Stimulated activated CD4-positive, alpha-beta T cell treated with anti-CD3 and anti-CD28 coated beads, Interleukin-4, amount 100 ng/mL, for 24 hours (primary cell): Measurements from ENCODE around the gene SOX13.
"Not testable (repeated sequence)": the region's sequence is repeated elsewhere in the genome, so short reads cannot be mapped to it uniquely, and the experiment has no call there.

ENCODE experiments used
- DNase-seq: peaks from one replicate; pipeline ENCODE4 v3.0.0-alpha.2; 2020

SOX13 gene

GRCh38 chr1:204072931-204073836, at the start of gene SOX13:
Gene SOX13 (plus strand): TSS chr1:204073115. CDS start chr1:204112916, 39,801 bp downstream.
- no peak for DNase-seq

GRCh38 chr1:204025917-204026707, 46.8 kb upstream of the SOX13 start:
- no peak for DNase-seq

- DNase-seq = no peak
Measured at GRCh38 chr1:204027446-204027845, 45.5 kb upstream of the SOX13 start.

- DNase-seq = no peak
Measured at GRCh38 chr1:204029016-204029415, 43.9 kb upstream of the SOX13 start.

- no peak for DNase-seq
Measured at GRCh38 chr1:204031098-204031710, 41.7 kb upstream of the SOX13 start.

GRCh38 chr1:204032642-204033235, 40.2 kb upstream of the SOX13 start:
- DNase-seq = no peak

- no peak for DNase-seq
Measured at GRCh38 chr1:204033306-204033705, 39.6 kb upstream of the SOX13 start.

GRCh38 chr1:204036882-204037655, 35.8 kb upstream of the SOX13 start:
- DNase-seq = no peak

- DNase-seq = no peak
Measured at GRCh38 chr1:204041232-204041767, 31.6 kb upstream of the SOX13 start.

- DNase-seq = no peak
Measured at GRCh38 chr1:204041803-204042505, 31.0 kb upstream of the SOX13 start.

- DNase-seq = no peak
Measured at GRCh38 chr1:204042516-204042915, 30.4 kb upstream of the SOX13 start.

- DNase-seq = no peak
Measured at GRCh38 chr1:204043680-204044079, 29.2 kb upstream of the SOX13 start.

GRCh38 chr1:204044448-204044847, 28.5 kb upstream of the SOX13 start:
- no peak for DNase-seq

GRCh38 chr1:204045430-204045829, 27.5 kb upstream of the SOX13 start:
- DNase-seq = no peak

- no peak for DNase-seq
Measured at GRCh38 chr1:204046346-204046745, 26.6 kb upstream of the SOX13 start.

- not testable (repeated sequence) for DNase-seq
Measured at GRCh38 chr1:204048796-204049195, 24.1 kb upstream of the SOX13 start.

- no peak for DNase-seq
Measured at GRCh38 chr1:204051258-204051657, 21.7 kb upstream of the SOX13 start.

GRCh38 chr1:204051718-204052117, 21.2 kb upstream of the SOX13 start:
- no peak for DNase-seq

GRCh38 chr1:204053893-204054292, 19.0 kb upstream of the SOX13 start:
- DNase-seq = no peak

GRCh38 chr1:204059970-204060369, 12.9 kb upstream of the SOX13 start:
- no peak for DNase-seq

GRCh38 chr1:204062106-204062505, 10.8 kb upstream of the SOX13 start:
- no peak for DNase-seq
